GM19240 (cell line): ENCODE results near the gene NEDD4L.

Experiments
- DNase-seq: peaks from one replicate; pipeline ENCODE4 v3.0.0; 2011; ENCODE audit warnings: low spot score; ENCODE audit not compliant: insufficient read length

The NEDD4L gene

GRCh38 chr18:58338961-58339592, 295.1 kb downstream of the NEDD4L start:
- DNase-seq: no peak

DNA sequence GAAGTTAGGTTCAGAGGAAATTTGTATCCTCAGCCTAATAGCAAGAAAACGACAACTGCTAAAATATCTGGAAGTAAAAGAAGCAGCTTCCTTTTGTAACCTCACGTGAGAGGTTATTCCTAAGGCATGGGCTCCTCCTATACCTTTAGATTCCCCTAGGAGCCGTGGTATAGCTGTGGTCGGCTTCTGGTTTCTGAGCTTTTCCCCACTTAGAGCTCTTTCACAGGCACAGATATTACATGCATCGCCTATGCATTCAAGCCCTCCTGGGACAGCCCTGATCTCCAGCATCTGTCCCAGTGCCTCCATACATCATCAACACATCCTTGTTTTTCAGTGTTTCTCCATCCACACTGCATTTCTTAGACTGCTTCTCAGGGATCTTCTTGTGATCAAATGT, 295.9 kb downstream of the NEDD4L start:
- no peak for DNase-seq

DNA sequence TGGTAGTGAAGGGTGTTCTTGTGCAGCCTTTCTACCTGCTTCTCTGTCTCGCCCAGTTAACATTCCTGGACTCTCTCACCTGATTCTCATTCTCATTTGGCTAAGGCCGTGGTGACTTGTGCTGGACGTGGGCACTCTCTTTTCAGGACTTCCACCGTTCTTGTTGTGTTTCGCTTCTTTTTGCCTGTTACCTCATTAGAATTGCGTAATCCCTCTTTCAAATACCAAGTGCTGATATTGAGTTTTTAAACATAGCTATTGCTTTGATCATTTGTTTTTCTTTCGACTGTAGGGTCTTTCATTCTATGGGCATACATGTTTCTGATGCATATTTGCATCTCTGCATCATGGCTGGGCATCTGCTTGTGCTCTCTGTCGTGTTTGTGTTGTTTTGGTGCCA, 297.9 kb downstream of the NEDD4L start:
- DNase-seq: no peak

DNA sequence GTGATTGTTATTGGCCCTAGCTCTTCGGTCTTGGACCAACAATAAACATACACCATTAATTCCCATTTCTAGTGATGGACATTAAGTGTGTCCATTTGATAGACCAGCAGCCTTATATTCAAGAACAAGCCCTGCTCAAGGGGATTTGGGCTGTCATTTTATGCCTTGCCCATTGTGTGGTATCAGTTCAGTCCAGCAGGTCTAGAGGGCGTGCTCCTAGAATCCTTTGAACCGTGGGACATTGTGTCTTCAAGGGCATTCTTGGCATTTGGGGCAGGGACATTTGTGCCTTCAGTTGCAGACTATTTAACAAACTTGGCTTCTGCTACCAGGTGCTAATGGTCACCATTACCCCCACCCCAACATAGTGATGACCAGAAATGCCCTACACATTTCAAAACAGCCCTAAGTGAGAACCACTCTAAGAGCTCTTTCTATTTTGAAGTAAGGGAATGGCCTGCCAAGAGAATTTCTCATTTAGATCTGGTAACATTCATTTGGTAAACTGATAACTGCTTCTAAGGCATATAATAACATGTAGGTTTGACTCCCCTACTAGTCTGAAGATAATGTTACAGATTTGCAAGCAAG, 300.1 kb downstream of the NEDD4L start:
- no peak for DNase-seq

DNA sequence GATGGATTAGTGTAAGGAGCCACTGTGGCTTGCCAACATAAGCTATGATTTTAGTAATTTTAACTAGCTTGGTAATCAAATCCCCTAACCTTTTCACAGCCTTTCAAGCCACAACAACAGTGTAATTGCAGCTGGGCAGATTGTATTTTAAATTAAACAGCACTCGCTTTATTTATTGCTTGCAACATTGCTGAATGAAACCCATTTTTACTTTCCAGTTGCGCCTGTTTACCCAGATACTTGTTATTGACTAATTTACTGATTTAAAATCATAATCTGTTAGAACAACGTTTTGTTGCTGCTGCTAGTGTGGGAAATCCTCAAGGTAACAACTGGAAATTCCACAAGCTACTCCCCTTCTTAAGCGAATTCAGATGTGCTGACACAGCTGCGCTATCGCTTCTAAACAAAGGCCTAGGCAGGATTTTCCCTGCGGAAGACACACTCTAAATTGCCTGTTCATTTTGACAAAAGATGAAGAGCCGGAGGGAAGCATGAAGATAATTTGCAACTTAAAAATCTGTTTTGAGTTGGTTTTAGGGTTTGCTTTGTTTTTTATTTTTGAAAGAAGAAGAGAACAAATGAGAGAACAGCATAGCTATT, 300.9 kb downstream of the NEDD4L start:
- no peak for DNase-seq

GRCh38 chr18:58345875-58346274, 301.8 kb downstream of the NEDD4L start:
- DNase-seq: no peak

GRCh38 chr18:58347135-58347534, 303.1 kb downstream of the NEDD4L start:
- DNase-seq: no peak

DNA sequence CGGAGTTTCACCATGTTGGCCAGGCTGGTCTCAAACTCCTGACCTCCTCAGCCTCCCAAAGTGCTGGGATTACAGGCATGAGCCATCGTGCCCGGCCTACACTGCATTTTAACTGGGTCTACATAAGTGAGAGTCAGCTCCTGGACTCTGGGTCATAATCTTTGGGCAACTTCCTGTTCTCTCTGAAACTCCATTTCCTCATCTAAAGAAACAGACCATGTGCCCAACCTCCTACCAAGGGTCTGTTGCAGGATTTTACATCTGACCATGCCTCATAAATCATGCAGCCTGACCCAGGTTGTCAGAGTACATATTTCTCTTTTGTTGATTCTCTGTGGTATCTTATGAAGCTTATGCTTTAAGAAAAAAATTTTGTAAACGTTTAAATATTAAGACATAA, 304.5 kb downstream of the NEDD4L start:
- no peak for DNase-seq

DNA sequence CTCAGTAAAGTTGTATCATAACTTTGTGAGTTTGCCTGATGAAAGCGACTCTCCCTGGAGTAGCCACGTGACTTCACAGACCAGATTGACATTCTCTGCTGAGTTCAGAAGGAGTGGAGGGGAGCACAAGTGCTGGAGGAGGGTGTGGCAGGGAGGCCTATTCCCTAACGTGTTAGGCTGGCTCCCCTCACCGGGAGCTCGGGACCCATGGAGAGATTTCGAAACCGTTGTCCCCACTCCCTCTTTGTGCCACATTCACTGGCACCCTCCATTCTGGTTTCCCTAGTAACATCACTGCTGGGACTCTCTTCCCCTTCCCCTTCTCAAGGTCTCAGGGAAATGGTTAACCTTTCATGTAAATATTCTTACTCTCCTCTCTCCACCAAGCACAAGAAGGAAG, 304.9 kb downstream of the NEDD4L start:
- no peak for DNase-seq

- no peak for DNase-seq
Observed at GRCh38 chr18:58349650-58350049, 305.6 kb downstream of the NEDD4L start.

GRCh38 chr18:58350526-58350925, 306.5 kb downstream of the NEDD4L start:
- DNase-seq: no peak

GRCh38 chr18:58351776-58352175, 307.8 kb downstream of the NEDD4L start:
- no peak for DNase-seq

DNA sequence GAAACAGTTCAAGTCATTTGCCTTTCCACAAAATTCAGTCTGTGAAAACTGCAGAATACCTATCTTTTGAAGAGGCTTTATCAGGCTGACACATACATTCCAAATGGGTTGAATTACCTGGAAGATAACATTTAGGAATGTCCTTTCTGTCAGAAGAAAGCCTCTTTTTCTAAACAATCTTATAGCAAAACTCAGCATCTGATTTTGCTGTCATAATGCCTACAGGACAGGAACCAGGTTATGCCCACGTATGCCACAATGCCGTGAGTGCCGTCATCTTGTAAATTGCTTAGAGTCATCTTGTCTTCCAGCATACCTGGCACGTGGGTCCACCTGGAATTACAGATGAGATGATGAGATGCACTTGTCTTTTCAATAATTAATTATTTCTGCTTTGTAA, 309.6 kb downstream of the NEDD4L start:
- no peak for DNase-seq

DNA sequence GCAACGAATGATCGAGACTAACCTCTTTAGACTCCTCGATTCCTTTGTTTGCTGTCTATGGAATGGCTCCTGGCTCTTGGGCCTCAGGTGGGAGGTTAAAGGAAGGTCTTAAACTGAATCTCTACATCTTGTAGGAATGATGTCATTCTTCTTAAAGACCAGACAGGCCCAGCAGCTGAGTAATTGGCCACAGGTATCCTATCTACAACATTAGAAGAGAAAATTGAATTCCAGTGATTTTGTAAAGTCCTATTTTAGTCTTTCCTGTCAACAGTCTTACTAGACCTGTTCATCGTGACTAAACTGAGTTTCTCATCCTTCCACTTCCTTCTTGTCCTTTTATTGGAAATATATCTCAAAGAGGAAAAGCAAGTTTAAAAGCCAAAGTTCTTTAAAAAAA, 310.0 kb downstream of the NEDD4L start:
- DNase-seq: no peak

DNA sequence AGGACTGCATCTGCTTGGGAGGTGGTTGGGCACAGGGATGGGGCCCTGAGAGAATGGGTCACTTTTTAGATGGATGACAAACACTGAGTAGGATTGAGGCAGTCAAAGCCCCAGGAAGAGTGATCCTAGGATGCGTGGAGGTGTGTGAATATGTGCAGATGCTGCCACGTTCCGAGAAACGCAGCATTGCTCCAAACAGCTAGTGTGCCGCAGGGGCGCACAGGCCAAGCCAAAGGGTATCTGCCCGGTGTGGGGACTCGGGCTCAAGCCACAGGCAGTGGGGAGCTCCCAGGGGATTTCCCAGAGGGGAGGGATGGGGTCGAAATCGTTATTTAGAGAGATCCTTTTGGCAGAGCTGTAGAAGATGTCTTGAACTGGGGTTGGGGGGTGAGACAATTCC, 310.8 kb downstream of the NEDD4L start:
- DNase-seq: no peak

- no peak for DNase-seq
Observed at GRCh38 chr18:58355243-58355642, 311.2 kb downstream of the NEDD4L start.

DNA sequence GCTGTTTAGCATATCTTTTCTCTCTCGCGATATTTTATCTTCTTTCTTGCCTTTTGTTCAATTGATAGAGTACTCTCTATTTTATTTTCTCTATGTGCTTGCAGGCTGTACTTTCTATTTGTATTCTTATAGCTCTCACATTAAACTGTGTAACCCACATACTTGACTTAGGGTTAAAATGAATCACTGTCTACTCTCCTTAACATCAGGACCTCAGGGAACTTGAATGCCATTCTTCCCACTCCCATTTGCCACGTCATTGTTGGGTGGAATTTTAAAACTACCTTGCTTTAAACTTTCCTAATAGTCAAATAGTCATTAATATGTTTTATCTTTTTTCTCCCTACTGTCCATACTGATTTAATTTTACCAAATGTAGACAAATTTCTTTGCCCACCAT, 315.2 kb downstream of the NEDD4L start:
- no peak for DNase-seq

DNA sequence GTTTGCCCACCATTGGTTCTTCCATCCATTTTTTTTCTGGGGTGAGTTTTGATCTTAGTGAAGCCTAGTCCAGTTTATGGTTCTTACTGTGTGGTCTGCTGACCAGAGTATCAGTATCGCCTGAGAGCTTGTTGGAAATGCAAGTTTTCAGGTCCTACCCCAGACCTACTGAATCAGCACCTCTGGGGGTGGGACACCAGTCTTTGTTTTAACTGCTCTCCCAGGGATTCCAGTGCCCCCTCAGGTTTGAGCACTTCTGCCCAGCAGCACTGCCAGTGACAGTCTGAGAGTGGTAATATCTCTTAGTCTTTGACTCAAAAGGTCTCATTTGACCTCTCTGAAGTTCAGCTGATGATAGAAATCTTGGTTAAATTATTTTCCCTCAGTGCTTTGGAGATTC, 315.6 kb downstream of the NEDD4L start:
- no peak for DNase-seq

DNA sequence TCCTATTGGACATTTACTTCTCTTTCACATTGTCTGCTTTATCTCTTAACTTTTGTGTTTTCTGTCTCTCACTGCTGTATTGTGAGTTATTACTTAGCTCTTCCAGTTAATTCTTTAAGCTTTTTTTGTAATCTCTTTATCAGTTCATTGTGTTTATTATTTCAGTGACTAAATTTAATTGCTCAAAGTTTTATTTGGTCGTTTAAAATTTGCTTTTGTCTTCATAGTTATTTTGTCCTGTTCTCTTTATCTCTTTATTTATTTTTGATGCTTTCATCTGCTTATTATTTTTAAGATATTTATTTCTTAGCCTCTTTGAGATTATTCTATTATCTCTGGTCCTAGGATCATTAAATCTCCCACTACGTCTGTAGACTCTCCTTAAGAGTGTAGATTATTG, 316.3 kb downstream of the NEDD4L start:
- no peak for DNase-seq

- no peak for DNase-seq
Observed at GRCh38 chr18:58361212-58361611, 317.2 kb downstream of the NEDD4L start.

GRCh38 chr18:58362027-58362575, 318.1 kb downstream of the NEDD4L start:
- no peak for DNase-seq

DNA sequence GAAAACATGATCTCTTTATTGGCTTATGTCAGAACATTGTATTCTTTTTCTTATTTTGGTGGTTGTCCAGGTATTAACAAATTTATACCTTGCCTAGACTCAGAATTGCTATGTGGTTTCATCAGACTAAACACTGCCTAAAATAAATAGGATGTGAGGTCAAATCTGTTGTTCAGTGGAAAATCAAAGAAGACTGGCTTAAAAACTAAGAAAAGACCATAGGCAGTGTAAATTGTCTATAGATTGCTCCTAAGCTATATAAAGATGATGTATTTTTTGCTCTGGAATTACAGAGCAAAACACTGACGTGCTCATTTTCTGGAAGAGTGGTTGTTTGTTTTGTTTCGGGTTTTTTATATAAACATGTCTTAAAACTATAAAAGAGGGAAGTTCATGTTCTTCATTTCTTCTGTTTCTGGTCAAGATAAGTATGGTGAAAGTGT, 318.8 kb downstream of the NEDD4L start:
- DNase-seq: no peak
